Vagina (tissue), 2 donors: ENCODE measurements around the gene ATF7. TPM values are rescaled to one million over a fixed set of nuclear protein-coding genes. Genes with fewer than 3 reads are reported as not detected.
"Not testable (repeated sequence)": the region's sequence is repeated elsewhere in the genome, so short reads cannot be mapped to it uniquely, and the experiment has no call there.

Source experiments
- DNase-seq, 2 donors: peaks; one replicate each; pipeline ENCODE4 v3.0.0-alpha.2; 2017; ENCODE audit errors: extremely low spot score in 2 of 2
- H3K27ac ChIP-seq: fragments of 200-600 bp; sonication (generic); one replicate; pipeline ENCODE4 v1.5.1; 2019
- H3K27me3 ChIP-seq: fragments of 200-600 bp; sonication (generic); one replicate; pipeline ENCODE4 v1.5.1; 2019
- H3K36me3 ChIP-seq, 2 donors: fragments of 200-600 bp; sonication (generic); one replicate each; pipeline ENCODE4 v1.5.1; 2017 to 2019
- H3K4me1 ChIP-seq: fragments of 200-600 bp; sonication (generic); one replicate; pipeline ENCODE4 v1.5.1; 2019
- H3K4me3 ChIP-seq, 2 donors: fragments of 200-600 bp; sonication (generic); 1 replicate in 1 of 2; 2 replicates in 1 of 2; pipeline ENCODE4 v1.5.1; 2016 to 2019
- H3K9me3 ChIP-seq: fragments of 200-600 bp; sonication (generic); one replicate; pipeline ENCODE4 v1.5.1; 2019
- POLR2A ChIP-seq, 2 donors: fragments of 450-650 bp; IDR thresholded peaks; one replicate each; pipeline ENCODE4 v1.6.1; 2017; ENCODE audit warnings: antibody characterized with exemption in 2 of 2, mild to moderate bottlenecking in 2 of 2, moderate library complexity in 2 of 2
- POLR2AphosphoS5 ChIP-seq, 2 donors: sonication (generic); formaldehyde crosslinking; IDR thresholded peaks; one replicate each; pipeline ENCODE4 v1.9.0; 2017; ENCODE audit warnings: antibody characterized with exemption in 2 of 2, mild to moderate bottlenecking in 2 of 2, low read depth in 1 of 2; ENCODE audit not compliant: insufficient read depth in 1 of 2
- intact Hi-C: fragments of 100-400 bp; cut with DNase I; formaldehyde crosslinking; loops from one replicate; pipeline ENCODE4 v1.15.1; 2023
- total RNA-seq: library from RNA; depleted of rRNA; stranded (reverse); fragments of >200 nt; gene quantifications from one replicate; pipeline ENCODE4 v1.2.3, GENCODE V29; 2016
- TF ChIP-seq, protein P1 (sequence below), 3 experiments: fragments of 450-650 bp in 2 of 3; fragments of 200-600 bp in 1 of 3; sonication (generic) in 1 of 3; IDR thresholded peaks; one replicate each; pipeline ENCODE4 v1.5.1; 2017 to 2019; ENCODE audit warnings: antibody characterized with exemption in 3 of 3, mild to moderate bottlenecking in 2 of 3, moderate library complexity in 2 of 3

The ATF7 gene
- total RNA-seq, 1 donor from 2014 or later = 34.9 TPM

GRCh38 chr12:53552361-53553327, 73.5 kb downstream of the ATF7 start:
- no peaks in the 10 kb centered on the region for H3K4me1 ChIP-seq
- no peak overlapping the region for H3K4me3 ChIP-seq
- peaks cover 0 to 33% of the 10 kb centered on the region in 2 donors for H3K36me3 ChIP-seq
- H3K9me3 ChIP-seq = no peaks in the 10 kb centered on the region
- TF ChIP-seq POLR2A (IDR thresholded peaks at IDR 0.05) (no peak), POLR2AphosphoS5 (IDR thresholded peaks at IDR 0.05; ENCODE audit: insufficient read depth in 1 of 2, low read depth in 1 of 2) (no peak)
- TF ChIP-seq, protein P1, sequence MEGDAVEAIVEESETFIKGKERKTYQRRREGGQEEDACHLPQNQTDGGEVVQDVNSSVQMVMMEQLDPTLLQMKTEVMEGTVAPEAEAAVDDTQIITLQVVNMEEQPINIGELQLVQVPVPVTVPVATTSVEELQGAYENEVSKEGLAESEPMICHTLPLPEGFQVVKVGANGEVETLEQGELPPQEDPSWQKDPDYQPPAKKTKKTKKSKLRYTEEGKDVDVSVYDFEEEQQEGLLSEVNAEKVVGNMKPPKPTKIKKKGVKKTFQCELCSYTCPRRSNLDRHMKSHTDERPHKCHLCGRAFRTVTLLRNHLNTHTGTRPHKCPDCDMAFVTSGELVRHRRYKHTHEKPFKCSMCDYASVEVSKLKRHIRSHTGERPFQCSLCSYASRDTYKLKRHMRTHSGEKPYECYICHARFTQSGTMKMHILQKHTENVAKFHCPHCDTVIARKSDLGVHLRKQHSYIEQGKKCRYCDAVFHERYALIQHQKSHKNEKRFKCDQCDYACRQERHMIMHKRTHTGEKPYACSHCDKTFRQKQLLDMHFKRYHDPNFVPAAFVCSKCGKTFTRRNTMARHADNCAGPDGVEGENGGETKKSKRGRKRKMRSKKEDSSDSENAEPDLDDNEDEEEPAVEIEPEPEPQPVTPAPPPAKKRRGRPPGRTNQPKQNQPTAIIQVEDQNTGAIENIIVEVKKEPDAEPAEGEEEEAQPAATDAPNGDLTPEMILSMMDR (IDR thresholded peaks at IDR 0.05) = no peak
- intact Hi-C loops = no loop called here
- DNase-seq = no peak
- no peaks in the 10 kb centered on the region for H3K27me3 ChIP-seq
- no peak overlapping the region for H3K27ac ChIP-seq

- TF ChIP-seq POLR2A (IDR thresholded peaks at IDR 0.05) (no peak), POLR2AphosphoS5 (IDR thresholded peaks at IDR 0.05; ENCODE audit: insufficient read depth in 1 of 2, low read depth in 1 of 2) (no peak)
- TF ChIP-seq, protein P1 (IDR thresholded peaks at IDR 0.05) = no peak
- DNase-seq = no peak
- Histone ChIP-seq H3K27me3 (no peaks in the 10 kb centered on the region), H3K27ac (no peak overlapping the region), H3K9me3 (no peaks in the 10 kb centered on the region), H3K4me3 (no peak overlapping the region), H3K36me3 (peaks cover 0 to 38% of the 10 kb centered on the region in 2 donors), H3K4me1 (no peaks in the 10 kb centered on the region)
- intact Hi-C loops = no loop called here
Observed at GRCh38 chr12:53551889-53552291, 74.3 kb downstream of the ATF7 start.

- intact Hi-C loops = no loop called here
- DNase-seq = no peak
Observed at GRCh38 chr12:53550595-53550994, 75.6 kb downstream of the ATF7 start.

DNA sequence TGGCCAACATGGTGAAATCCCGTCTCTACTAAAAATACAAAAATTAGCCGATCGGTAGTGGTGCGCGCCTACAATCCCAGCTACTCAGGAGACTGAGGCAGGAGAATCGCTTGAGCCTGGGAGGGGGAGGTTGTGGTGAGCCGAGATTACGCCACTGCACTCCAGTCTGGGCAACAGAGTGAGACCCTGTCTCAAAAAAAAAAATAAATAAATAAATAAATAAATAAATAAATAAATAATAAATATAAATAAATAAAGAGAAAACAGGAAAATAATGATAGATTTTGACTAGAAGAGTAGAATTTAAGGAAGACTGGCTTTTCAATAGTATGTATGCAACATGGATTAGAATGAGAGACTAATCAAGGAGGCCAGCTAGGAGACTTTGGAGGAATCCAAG, 76.1 kb downstream of the ATF7 start:
- H3K27ac ChIP-seq, H3K4me3 ChIP-seq, H3K9me3 ChIP-seq, intact Hi-C loops, H3K27me3 ChIP-seq, DNase-seq, H3K4me1 ChIP-seq: not testable (repeated sequence)
- H3K36me3 ChIP-seq = peaks cover 0 to 38% of the 10 kb centered on the region in 2 donors

More at GRCh38 chr12:53550595-53550994, 75.6 kb downstream of the ATF7 start:
- Histone ChIP-seq H3K4me3 (no peak overlapping the region), H3K9me3 (no peaks in the 10 kb centered on the region), H3K4me1 (no peaks in the 10 kb centered on the region), H3K36me3 (peaks cover 0 to 38% of the 10 kb centered on the region in 2 donors), H3K27ac (no peak overlapping the region), H3K27me3 (no peaks in the 10 kb centered on the region)
- TF ChIP-seq, protein P1 (IDR thresholded peaks at IDR 0.05) = no peak
- TF ChIP-seq POLR2AphosphoS5 (IDR thresholded peaks at IDR 0.05; ENCODE audit: insufficient read depth in 1 of 2, low read depth in 1 of 2) (no peak), POLR2A (IDR thresholded peaks at IDR 0.05) (no peak)

- H3K4me3 ChIP-seq, intact Hi-C loops, DNase-seq, H3K27me3 ChIP-seq, H3K9me3 ChIP-seq, H3K27ac ChIP-seq, H3K4me1 ChIP-seq: not testable (repeated sequence)
- H3K36me3 ChIP-seq = peaks cover 0 to 38% of the 10 kb centered on the region in 2 donors
Observed at GRCh38 chr12:53548354-53548753, 77.8 kb downstream of the ATF7 start.

GRCh38 chr12:53543539-53543938, 82.6 kb downstream of the ATF7 start:
- intact Hi-C loops = loop anchor here (2.0 kb wide), 1 partner anchor 133 kb away; the partner anchor contains the start of gene ATP5MC2
- Histone ChIP-seq H3K4me3 (no peak overlapping the region), H3K9me3 (no peaks in the 10 kb centered on the region), H3K36me3 (peaks cover 0 to 33% of the 10 kb centered on the region in 2 donors), H3K27ac (peak overlapping the region; percentile 42), H3K4me1 (no peaks in the 10 kb centered on the region), H3K27me3 (no peaks in the 10 kb centered on the region)
- no peak for DNase-seq
- TF ChIP-seq POLR2A (IDR thresholded peaks at IDR 0.05) (no peak), POLR2AphosphoS5 (IDR thresholded peaks at IDR 0.05; ENCODE audit: insufficient read depth in 1 of 2, low read depth in 1 of 2) (peak in 1 of 2 donors; percentile 37)
- TF ChIP-seq, protein P1 (IDR thresholded peaks at IDR 0.05) = peak; percentile 62 to 84 (median 72)
